Loucy (cell line): ENCODE measurements around the gene STOX2.

ENCODE experiments used
- CTCF ChIP-seq: fragments of 200-600 bp; sonication (generic); conservative IDR thresholded peaks from 2 replicates; pipeline ENCODE4 v1.5.1; 2014; ENCODE audit warnings: mild to moderate bottlenecking, antibody characterized with exemption, low read length
- EZH2phosphoT487 ChIP-seq: fragments of 200-600 bp; IDR thresholded peaks from 2 replicates; pipeline ENCODE4 v1.6.1; 2018; ENCODE audit warnings: antibody characterized with exemption, mild to moderate bottlenecking, moderate library complexity, borderline replicate concordance

DNA sequence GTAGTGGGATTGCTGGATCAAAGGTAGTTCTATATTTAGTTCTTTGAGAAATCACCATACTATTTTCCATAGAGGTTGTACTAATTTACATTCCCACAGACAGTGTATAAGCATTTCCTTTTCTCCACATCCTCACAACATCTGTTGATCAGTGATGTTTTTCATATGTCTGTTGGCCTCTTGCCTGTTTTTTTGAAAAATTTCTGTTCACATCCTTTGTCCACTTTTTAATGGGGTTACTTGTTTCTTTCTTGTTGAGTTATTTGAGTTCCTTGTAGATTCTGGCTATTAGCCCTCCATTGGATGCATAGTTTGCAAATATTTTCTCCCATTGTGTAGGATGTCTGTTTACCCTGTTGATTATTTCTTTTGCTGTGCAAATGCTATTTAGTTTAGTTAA is 72.6 kb downstream of the STOX2 start:
- TF ChIP-seq CTCF (no peak), EZH2phosphoT487 (no peak)
